Esophagus muscularis mucosa (tissue), 4 donors: ENCODE results near the gene ZNF195.
"Not testable (repeated sequence)": the region's sequence is repeated elsewhere in the genome, so short reads cannot be mapped to it uniquely, and the experiment has no call there.

ENCODE experiments used
- EP300 ChIP-seq: sonication (generic); formaldehyde crosslinking; IDR thresholded peaks from one replicate; pipeline ENCODE4 v1.6.1; 2017; ENCODE audit warnings: antibody characterized with exemption
- POLR2A ChIP-seq: fragments of 450-650 bp; IDR thresholded peaks from one replicate; pipeline ENCODE4 v1.6.1; 2017; ENCODE audit warnings: antibody characterized with exemption, moderate library complexity, mild to moderate bottlenecking, low read depth
- POLR2AphosphoS5 ChIP-seq, 2 donors: sonication (generic); formaldehyde crosslinking; IDR thresholded peaks; one replicate each; pipeline ENCODE4 v1.6.1; 2017; ENCODE audit warnings: antibody characterized with exemption in 2 of 2
- TF ChIP-seq, protein P1 (sequence below), 3 experiments: fragments of 200-600 bp in 2 of 3; fragments of 450-650 bp in 1 of 3; sonication (generic) in 2 of 3; IDR thresholded peaks; one replicate each; pipeline ENCODE4 v1.5.1; 2017 to 2019; ENCODE audit warnings: antibody characterized with exemption in 3 of 3, mild to moderate bottlenecking in 2 of 3, moderate library complexity in 1 of 3

DNA sequence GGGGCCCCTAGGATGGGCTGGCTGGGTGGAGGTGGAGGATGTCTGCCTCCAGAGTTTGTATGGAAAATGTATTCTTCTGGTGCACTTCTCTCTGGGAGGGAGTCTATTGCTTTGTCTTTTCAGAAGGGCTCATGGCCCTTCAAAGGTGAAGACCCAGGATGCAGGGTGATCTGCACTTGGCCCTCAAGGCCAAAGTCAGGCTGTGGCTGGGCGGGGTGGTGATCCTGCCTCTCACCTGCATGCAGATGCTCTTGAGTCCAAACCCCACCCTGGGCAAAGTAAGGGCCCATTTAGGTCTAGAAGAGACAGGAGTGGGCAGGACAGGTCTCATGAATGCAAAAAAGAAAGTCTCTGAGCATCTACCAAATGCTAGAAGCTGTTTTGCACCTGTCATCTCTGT, 40.5 kb upstream of the ZNF195 start:
- TF ChIP-seq, protein P1, sequence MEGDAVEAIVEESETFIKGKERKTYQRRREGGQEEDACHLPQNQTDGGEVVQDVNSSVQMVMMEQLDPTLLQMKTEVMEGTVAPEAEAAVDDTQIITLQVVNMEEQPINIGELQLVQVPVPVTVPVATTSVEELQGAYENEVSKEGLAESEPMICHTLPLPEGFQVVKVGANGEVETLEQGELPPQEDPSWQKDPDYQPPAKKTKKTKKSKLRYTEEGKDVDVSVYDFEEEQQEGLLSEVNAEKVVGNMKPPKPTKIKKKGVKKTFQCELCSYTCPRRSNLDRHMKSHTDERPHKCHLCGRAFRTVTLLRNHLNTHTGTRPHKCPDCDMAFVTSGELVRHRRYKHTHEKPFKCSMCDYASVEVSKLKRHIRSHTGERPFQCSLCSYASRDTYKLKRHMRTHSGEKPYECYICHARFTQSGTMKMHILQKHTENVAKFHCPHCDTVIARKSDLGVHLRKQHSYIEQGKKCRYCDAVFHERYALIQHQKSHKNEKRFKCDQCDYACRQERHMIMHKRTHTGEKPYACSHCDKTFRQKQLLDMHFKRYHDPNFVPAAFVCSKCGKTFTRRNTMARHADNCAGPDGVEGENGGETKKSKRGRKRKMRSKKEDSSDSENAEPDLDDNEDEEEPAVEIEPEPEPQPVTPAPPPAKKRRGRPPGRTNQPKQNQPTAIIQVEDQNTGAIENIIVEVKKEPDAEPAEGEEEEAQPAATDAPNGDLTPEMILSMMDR (IDR thresholded peaks at IDR 0.05) = not testable (repeated sequence)
- TF ChIP-seq POLR2A; EP300; POLR2AphosphoS5 (IDR thresholded peaks at IDR 0.05): not testable (repeated sequence)
